ENCODE measurements around the gene RPL32. TPM values are rescaled to one million over a fixed set of nuclear protein-coding genes. Genes with fewer than 3 reads are reported as not detected.

Gene RPL32
- total RNA-seq, 1 donor from 2014 or later, result 1,191 TPM

- intact Hi-C loops (cut with DNase I), result no loop called here
- Histone ChIP-seq H3K27me3 (no peaks in the 10 kb centered on the region), H3K9me3 (no peaks in the 10 kb centered on the region), H3K4me3 (no peak overlapping the region), H3K4me1 (peaks cover 28% of the 10 kb centered on the region), H3K36me3 (peaks cover 68% of the 10 kb centered on the region), H3K27ac (no peak overlapping the region)
- ATAC-seq (no peak), DNase-seq (no peak)
- TF ChIP-seq CTCF (IDR thresholded peaks at IDR 0.05), result no peak
Measured at GRCh38 chr3:12838179-12838965, 3.0 kb downstream of the RPL32 start.

GRCh38 chr3:12837295-12837986, 3.9 kb downstream of the RPL32 start:
- Histone ChIP-seq H3K27ac (no peak overlapping the region), H3K4me1 (peaks cover 28% of the 10 kb centered on the region), H3K9me3 (no peaks in the 10 kb centered on the region), H3K27me3 (no peaks in the 10 kb centered on the region), H3K4me3 (no peak overlapping the region), H3K36me3 (peaks cover 77% of the 10 kb centered on the region)
- ATAC-seq, result no peak
- intact Hi-C loops (cut with DNase I), result no loop called here
- no peak for TF ChIP-seq CTCF (IDR thresholded peaks at IDR 0.05)
- DNase-seq, result no peak

- Histone ChIP-seq H3K4me3 (no peak overlapping the region), H3K27me3 (no peaks in the 10 kb centered on the region), H3K4me1 (peaks cover 23% of the 10 kb centered on the region), H3K36me3 (peaks cover 90% of the 10 kb centered on the region), H3K9me3 (no peaks in the 10 kb centered on the region), H3K27ac (no peak overlapping the region)
- intact Hi-C loops (cut with DNase I), result no loop called here
- no peak for TF ChIP-seq CTCF (IDR thresholded peaks at IDR 0.05)
- ATAC-seq (no peak), DNase-seq (no peak)
Measured at GRCh38 chr3:12835052-12835665, 6.2 kb downstream of the RPL32 start.

GRCh38 chr3:12833222-12834161, 7.9 kb downstream of the RPL32 start:
- no peak overlapping the region for H3K4me3 ChIP-seq
- no peaks in the 10 kb centered on the region for H3K27me3 ChIP-seq
- no peak overlapping the region for H3K27ac ChIP-seq
- peaks cover 7% of the 10 kb centered on the region for H3K4me1 ChIP-seq
- DNase-seq, result no peak
- no peak for TF ChIP-seq CTCF (IDR thresholded peaks at IDR 0.05)
- no peaks in the 10 kb centered on the region for H3K9me3 ChIP-seq
- intact Hi-C loops (cut with DNase I), result no loop called here
- H3K36me3 ChIP-seq, result peaks cover 78% of the 10 kb centered on the region
- ATAC-seq, result peak; percentile 15

Measured in upper lobe of right lung (tissue), 1 donor.